ENCODE data around the gene PCYT2. TPM values are rescaled to one million over a fixed set of nuclear protein-coding genes. Genes with fewer than 3 reads are reported as not detected.

Gene PCYT2
- total RNA-seq, 1 donor from 2014 or later, result 28.4 TPM

Other genes with a start within 250 kb of the PCYT2 start
- gene OXLD1, start 244.8 kb downstream of the PCYT2 start, total RNA-seq, result 12.4 TPM
- gene CCDC137, start 244.7 kb downstream of the PCYT2 start, total RNA-seq, result 6.2 TPM
- 12.0 TPM for gene ARL16, start 227.6 kb downstream of the PCYT2 start, total RNA-seq
- gene HGS, start 227.4 kb downstream of the PCYT2 start, total RNA-seq, result 42.1 TPM
- 184 TPM for gene MRPL12, start 208.0 kb downstream of the PCYT2 start, total RNA-seq
- 8.6 TPM for gene SLC25A10, start 199.1 kb downstream of the PCYT2 start, total RNA-seq
- gene GCGR, start 107.2 kb downstream of the PCYT2 start, total RNA-seq, result not detected
- 103 TPM for gene MCRIP1, start 78.1 kb downstream of the PCYT2 start, total RNA-seq
- 0.67 TPM for gene PPP1R27, start 76.3 kb downstream of the PCYT2 start, total RNA-seq
- 362 TPM for gene P4HB, start 50.9 kb downstream of the PCYT2 start, total RNA-seq
- gene ARHGDIA, start 40.1 kb downstream of the PCYT2 start, total RNA-seq, result 114 TPM
- 32.0 TPM for gene ALYREF, start 19.8 kb downstream of the PCYT2 start, total RNA-seq
- 173 TPM for gene ANAPC11, start 19.7 kb downstream of the PCYT2 start, total RNA-seq
- gene NPB, start 9.2 kb downstream of the PCYT2 start, total RNA-seq, result 0.69 TPM
- 6.3 TPM for gene SIRT7, start 6.8 kb upstream of the PCYT2 start, total RNA-seq
- 27.5 TPM for gene MAFG, start 16.3 kb upstream of the PCYT2 start, total RNA-seq
- 4.0 TPM for gene PYCR1, start 25.9 kb upstream of the PCYT2 start, total RNA-seq
- gene MYADML2, start 35.8 kb upstream of the PCYT2 start, total RNA-seq, result 4.0 TPM
- 0.52 TPM for gene NOTUM, start 49.8 kb upstream of the PCYT2 start, total RNA-seq
- gene ASPSCR1, start 66.2 kb upstream of the PCYT2 start, total RNA-seq, result 25.4 TPM
- 27.0 TPM for gene CENPX, start 111.5 kb upstream of the PCYT2 start, total RNA-seq
- 6.3 TPM for gene LRRC45, start 111.9 kb upstream of the PCYT2 start, total RNA-seq
- gene RAC3, start 120.3 kb upstream of the PCYT2 start, total RNA-seq, result 1.8 TPM
- gene DCXR, start 126.3 kb upstream of the PCYT2 start, total RNA-seq, result 177 TPM
- gene RFNG, start 140.4 kb upstream of the PCYT2 start, total RNA-seq, result 21.8 TPM
- 90.6 TPM for gene GPS1, start 140.5 kb upstream of the PCYT2 start, total RNA-seq
- gene DUS1L, start 154.4 kb upstream of the PCYT2 start, total RNA-seq, result 67.7 TPM
- 17.0 TPM for gene FASN, start 186.8 kb upstream of the PCYT2 start, total RNA-seq

Measured in left ventricle myocardium superior (tissue), 1 donor.